MG63 (cell line): ENCODE data around the gene INTS11. TPM values are rescaled to one million over a fixed set of nuclear protein-coding genes. Genes with fewer than 3 reads are reported as not detected.
"Not testable (repeated sequence)": the region's sequence is repeated elsewhere in the genome, so short reads cannot be mapped to it uniquely, and the experiment has no call there.

ENCODE experiments used
- DNase-seq: peaks from one replicate; pipeline ENCODE4 v3.0.0-alpha.2; 2020
- H3K27me3 ChIP-seq: fragments of 250-450 bp; sonication (Bioruptor Pico); 2 replicates; pipeline ENCODE4 v1.5.1; 2020; ENCODE audit warnings: mild to moderate bottlenecking, moderate library complexity
- H3K36me3 ChIP-seq: fragments of 250-450 bp; sonication (Bioruptor Pico); 2 replicates; pipeline ENCODE4 v1.5.1; 2020; ENCODE audit warnings: mild to moderate bottlenecking, moderate library complexity
- H3K4me3 ChIP-seq: fragments of 250-450 bp; sonication (Bioruptor Pico); 2 replicates; pipeline ENCODE4 v1.5.1; 2020; ENCODE audit warnings: mild to moderate bottlenecking, moderate library complexity
- H3K9me3 ChIP-seq: fragments of 250-450 bp; sonication (Bioruptor Pico); 2 replicates; pipeline ENCODE4 v1.5.1; 2020; ENCODE audit warnings: mild to moderate bottlenecking, moderate library complexity
- total RNA-seq: library from RNA; depleted of rRNA; stranded (reverse); fragments of >200 nt; shearing (Covaris generic); gene quantifications from 2 replicates; pipeline ENCODE4 v1.2.3, GENCODE V29; 2014; ENCODE audit warnings: low replicate concordance

Gene INTS11
- total RNA-seq, 1 experiment from 2014 or later: 70.5 TPM

DNA sequence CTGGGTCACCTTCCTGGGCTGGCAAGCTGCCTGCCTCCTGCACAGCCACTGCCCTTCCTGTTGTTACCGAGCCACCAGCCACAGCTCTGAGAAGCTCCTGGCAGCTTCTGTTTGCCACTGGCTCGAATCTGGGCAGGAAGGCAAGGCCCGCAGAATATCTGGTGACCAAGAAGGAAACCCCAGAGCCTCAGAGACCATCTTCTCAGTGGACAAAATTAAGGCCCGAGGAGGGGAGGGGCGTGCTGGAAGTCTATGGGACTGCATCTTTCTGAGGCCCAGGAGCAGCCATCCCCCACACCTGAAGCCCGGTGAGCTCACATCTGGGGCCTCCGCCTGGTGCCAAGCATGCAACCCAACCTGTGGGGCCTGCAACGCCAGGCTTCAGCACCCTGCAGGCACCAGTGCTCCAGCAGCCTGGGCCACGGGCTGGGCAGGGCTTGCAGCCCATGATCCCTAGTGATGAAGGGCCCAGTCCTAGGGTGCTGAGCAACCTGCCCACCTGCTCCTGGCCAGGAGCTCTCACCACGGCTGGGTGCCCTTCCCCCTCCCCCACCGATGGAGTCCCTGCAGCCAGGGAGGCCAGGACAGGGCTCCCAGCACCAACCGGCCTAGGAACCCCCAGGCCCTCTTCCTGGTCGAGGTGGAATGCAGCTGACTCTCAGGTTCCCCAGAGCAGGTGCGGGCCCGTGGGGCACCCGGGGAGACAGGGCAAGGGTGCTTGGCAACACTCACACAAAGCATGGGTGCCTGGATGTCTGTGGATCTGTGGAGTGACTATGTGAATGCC lies 1.0 kb upstream of the INTS11 start:
- H3K27me3 ChIP-seq: no peaks in the 10 kb centered on the region
- peaks cover 3% of the 10 kb centered on the region for H3K36me3 ChIP-seq
- no peaks in the 10 kb centered on the region for H3K9me3 ChIP-seq
- DNase-seq: no peak
- peak overlapping the region; percentile 99 for H3K4me3 ChIP-seq

DNA sequence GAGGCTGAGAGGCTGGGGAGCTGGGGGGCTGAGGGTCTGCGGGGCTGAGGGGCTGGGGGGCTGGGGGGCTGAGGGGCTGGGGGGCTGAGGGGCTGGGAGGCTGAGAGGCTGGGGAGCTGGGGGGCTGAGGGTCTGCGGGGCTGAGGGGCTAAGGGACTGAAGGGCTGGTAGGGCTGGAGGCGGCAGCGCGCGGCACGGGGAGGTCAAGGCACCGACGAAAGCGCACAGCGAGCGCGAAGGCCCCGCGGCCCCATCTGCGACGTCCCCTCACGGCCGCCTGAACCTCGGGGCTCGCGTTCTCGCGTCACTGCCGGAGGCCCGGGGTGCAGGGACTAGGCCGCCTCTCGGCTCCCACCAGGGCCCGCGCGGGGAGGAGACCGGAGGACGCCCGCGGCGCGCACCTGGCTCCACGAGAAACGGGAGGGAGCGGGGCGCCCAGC lies 356 bp downstream of the INTS11 start:
- no peak for DNase-seq

DNA sequence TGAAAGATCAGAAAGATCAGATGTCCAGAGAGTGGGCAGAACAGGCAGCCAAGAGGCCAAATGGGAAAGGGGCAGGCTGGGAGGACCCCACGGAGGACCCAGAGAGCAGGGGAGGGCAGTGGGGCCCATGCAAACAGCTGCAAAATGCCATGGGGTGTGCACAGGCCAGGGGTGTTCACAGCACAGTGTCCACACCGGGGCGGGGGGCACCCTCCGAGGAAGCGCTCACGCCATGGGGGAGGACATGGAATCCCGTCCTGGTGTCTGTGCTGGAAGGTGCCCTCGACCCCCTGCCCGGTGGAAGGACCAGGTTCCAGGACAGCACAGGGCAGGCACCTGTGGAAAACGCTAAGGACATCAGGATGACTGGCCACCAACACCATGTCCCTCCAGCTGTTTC lies 1.5 kb downstream of the INTS11 start:
- Histone ChIP-seq H3K27me3 (no peaks in the 10 kb centered on the region), H3K9me3 (no peaks in the 10 kb centered on the region), H3K4me3 (no peak overlapping the region), H3K36me3 (peaks cover 21% of the 10 kb centered on the region)
- no peak for DNase-seq

More for the DNA sequence above, 356 bp downstream of the INTS11 start:
- Histone ChIP-seq H3K36me3 (peaks cover 15% of the 10 kb centered on the region), H3K27me3 (no peaks in the 10 kb centered on the region), H3K4me3 (peak overlapping the region; percentile 99), H3K9me3 (no peaks in the 10 kb centered on the region)

DNA sequence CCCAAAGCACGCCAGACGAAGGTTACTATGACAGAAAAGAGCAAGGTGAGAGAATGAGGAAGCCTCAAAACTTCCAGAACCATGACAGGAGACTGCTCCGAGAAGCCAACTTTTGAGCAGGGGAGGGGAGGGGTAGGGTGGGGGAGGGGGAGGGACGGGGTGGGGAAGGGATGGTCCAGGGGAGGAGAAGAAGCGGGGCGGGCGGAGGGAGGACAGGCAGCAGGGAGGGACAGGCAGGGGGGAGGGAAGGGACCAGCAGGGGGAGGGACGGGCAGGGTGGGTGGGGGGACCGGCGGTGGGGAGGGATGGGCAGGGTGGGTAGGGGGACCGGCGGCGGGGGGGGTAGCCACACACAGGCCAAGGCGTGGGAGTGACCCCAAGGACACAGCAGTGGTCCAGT lies 2.0 kb downstream of the INTS11 start:
- H3K36me3 ChIP-seq: peaks cover 26% of the 10 kb centered on the region

DNA sequence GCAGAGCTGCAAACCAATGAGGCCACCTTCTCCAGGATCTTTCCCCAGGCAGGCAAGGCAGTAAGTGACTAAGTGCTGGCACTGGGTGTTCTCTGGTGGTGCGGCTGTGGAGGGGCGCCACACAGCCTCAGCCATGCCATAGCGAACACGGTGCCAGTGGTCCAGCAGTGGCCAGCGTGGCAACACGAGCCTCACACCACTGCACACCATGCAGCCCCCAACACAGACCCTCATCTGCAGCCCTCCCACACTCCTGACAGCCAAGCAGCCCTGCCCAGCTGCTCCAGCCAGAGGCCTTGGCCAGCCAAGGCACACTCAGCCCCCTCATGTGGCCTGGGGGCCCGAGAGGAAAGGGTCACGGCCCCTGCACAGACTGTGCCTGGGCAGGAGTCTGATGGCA lies 3.0 kb downstream of the INTS11 start:
- no peak for DNase-seq
- no peaks in the 10 kb centered on the region for H3K27me3 ChIP-seq
- no peaks in the 10 kb centered on the region for H3K9me3 ChIP-seq
- H3K4me3 ChIP-seq: no peak overlapping the region
- peaks cover 33% of the 10 kb centered on the region for H3K36me3 ChIP-seq

More for the DNA sequence above, 2.0 kb downstream of the INTS11 start:
- DNase-seq: no peak
- Histone ChIP-seq H3K4me3 (no peak overlapping the region), H3K27me3 (no peaks in the 10 kb centered on the region), H3K9me3 (no peaks in the 10 kb centered on the region)

DNA sequence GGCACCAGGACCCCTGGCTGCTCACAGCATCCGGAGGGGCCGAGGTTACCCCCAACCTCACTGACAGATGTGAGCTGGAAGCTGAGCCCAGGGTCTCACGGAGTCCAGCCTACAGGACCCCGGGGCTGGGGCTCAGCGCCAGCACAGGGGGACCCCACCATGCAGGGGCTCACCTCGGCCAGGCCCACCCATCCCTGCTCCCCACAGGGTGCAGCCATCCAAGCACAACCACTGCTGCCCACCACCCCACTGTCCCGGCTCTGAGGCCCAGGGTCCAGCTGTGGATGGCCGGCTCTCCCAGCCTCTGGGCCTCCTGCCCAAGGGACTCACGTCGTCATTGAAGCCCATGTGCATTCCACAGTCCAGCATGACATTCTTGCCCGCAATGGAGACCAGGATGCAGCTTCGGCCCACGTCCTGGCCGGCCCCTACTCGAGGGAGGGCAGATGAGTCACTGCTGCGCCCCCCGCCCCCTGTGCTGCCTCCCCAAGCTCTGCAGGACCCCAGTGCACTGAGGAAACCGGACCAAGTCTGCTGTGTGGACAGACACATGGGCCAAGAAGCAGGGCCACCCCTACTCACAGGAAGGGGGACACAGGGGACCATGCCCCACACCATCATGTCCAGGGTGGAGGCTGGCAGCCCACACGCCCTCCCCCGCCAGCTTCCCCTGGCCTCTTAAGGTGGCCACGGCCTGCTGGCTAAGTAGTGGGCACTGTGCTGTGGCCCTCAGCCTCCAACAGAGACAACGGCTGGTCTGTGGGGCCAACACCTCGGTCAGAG lies 3.6 kb downstream of the INTS11 start:
- Histone ChIP-seq H3K4me3 (no peak overlapping the region), H3K36me3 (peaks cover 39% of the 10 kb centered on the region), H3K9me3 (no peaks in the 10 kb centered on the region), H3K27me3 (no peaks in the 10 kb centered on the region)
- DNase-seq: no peak

DNA sequence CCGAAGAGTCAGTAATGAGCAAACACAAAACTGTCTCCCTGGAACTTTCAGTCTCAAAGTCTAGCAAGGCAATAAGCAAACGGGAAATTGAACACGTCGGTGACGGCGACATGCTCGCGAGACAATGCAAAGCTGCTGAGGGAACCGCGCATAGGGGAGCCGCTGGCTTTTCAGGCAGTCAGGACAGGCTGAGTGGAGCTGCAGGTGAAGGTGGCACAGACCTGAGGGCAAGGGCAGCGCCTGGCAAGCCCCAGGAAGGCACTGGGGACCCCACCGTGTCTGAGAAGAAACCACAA lies 4.9 kb downstream of the INTS11 start:
- Histone ChIP-seq H3K27me3 (no peaks in the 10 kb centered on the region), H3K9me3 (no peaks in the 10 kb centered on the region), H3K4me3 (no peak overlapping the region), H3K36me3 (peaks cover 43% of the 10 kb centered on the region)
- DNase-seq: no peak

DNA sequence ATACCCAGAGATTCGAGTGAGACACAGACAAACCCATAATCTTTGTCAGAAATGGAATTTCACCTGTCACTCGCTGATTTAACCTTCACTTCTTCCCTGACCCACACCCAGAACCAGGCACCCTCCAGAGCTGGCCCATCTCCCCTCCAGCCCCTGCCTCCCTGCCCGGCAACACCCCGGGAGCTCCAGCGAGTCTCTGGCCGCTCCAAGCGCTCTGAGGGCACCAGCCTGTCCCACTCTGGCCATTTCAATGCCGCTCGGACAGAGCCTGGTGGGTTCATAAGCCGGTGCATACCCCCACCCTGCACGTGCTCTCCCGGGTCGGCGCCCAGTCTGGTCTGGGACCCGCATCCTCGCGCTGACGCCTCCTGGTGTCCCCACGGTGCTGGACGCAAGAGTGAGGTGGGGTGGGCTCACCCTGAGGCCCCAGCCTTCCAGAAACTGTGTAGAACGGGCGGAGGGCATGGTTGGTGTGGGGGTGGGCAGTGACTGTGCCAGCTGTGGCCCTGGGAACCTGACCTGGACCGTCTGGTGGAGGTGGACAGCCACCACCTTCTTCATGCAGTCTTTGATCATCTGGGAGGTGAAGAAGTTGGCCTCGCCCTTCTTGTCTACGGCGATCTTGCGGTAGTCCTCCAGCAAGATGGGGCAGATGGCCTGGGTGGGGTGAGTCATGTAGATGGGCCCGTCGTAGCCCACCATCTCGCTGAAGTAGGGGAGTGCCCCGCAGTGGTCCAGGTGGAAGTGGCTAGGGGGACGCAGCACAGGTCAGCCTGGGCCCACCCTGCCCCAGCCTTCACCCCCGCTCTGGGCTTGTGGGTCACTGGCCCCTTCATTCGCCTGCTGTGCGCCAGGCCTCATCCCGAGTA lies 5.4 kb downstream of the INTS11 start:
- Histone ChIP-seq H3K4me3 (no peak overlapping the region), H3K9me3 (no peaks in the 10 kb centered on the region), H3K27me3 (no peaks in the 10 kb centered on the region), H3K36me3 (peaks cover 45% of the 10 kb centered on the region)
- no peak for DNase-seq

DNA sequence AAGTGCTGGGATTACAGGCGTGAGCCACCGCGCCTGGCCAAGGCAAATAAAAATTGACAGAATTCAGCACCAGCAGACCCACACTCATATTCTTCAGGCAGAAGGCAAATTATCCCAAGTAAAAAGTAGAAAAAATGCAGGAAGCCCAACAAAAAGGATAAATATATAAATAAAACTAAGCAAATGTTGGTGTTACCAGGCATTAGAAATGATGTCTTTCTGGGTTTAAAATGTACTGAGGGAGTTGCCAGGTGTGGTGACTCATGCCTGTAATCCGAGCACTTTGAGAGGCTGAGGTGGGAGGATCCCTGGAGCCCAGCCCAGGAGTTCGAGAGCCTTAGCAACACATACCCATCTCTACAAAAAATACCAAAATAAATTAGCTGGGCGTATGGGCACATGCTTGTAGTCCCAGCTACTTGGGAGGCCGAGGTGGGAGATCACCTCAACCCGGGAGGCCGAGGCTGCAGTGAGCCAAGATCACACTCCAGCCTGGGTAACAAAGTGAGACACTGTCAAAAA lies 6.3 kb downstream of the INTS11 start:
- H3K9me3 ChIP-seq: no peaks in the 10 kb centered on the region
- H3K4me3 ChIP-seq: no peak overlapping the region
- peaks cover 52% of the 10 kb centered on the region for H3K36me3 ChIP-seq
- peak; percentile 95 for DNase-seq
- H3K27me3 ChIP-seq: no peaks in the 10 kb centered on the region

DNA sequence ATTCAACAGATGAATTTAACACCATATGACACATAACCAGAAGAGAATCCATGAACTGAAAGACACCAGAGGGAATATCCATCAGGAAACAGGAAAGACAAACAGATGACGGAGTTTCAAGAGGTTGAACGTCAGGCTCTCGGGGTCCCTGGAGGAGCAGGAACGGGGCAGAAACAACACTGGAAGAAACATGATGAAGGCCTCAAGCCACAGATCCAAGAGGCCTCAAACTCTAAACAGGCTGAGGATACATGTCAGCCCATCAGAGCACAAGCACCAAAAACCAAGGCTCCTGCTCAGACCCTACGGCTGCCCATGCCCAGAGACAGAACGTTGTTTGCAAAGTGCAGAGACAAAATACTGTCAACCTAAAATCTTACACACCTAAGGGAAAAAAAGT lies 7.0 kb downstream of the INTS11 start:
- no peak for DNase-seq
- no peak overlapping the region for H3K4me3 ChIP-seq
- peaks cover 59% of the 10 kb centered on the region for H3K36me3 ChIP-seq
- H3K9me3 ChIP-seq: no peaks in the 10 kb centered on the region
- no peaks in the 10 kb centered on the region for H3K27me3 ChIP-seq

DNA sequence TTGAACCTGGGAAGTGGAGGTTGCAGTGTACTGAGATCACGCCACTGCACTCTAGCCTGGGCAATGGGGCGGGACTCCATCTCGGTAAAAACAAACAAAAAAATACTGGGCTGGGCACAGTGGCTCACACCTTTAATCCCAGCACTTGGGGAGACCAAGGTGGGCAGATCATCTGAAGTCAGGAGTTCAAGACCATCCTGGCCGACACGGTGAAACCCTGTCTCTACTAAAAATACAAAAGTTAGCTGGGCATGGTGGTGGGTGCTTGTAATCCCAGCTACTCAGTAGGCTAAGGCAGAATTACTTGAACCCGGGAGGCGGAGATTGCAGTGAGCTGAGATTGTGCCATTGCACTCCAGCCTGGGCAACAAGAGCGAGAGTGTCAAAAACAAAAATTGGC lies 8.3 kb downstream of the INTS11 start:
- H3K27me3 ChIP-seq, DNase-seq: not testable (repeated sequence)

DNA sequence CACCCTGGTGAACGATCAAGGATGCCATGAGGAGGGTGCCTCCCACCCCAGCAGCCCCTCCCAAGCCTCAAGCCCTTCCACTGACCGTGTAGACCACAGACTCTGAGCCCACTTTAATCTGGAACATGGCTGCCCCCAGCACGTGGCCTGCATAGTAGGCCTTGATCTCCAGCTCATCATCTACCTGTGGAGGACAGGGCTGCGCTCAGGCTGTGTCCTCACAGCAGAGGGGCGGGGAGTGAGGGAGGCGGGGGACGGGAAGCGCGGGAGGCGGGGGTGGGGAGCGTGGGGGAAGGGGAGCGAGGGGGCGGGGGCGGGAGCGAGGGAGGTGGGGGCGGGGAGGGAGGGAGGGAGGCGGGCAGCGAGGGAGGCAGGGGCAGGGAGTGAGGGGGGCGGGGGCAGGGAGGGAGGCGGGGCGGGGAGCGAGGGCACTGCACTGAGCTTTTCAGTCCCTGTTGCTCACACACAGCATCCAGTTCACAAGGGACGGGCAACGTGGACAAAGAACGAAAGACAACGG lies 9.0 kb downstream of the INTS11 start:
- Histone ChIP-seq H3K4me3 (no peak overlapping the region), H3K36me3 (peaks cover 72% of the 10 kb centered on the region), H3K9me3 (no peaks in the 10 kb centered on the region), H3K27me3 (no peaks in the 10 kb centered on the region)
- no peak for DNase-seq

More for the DNA sequence above, 8.3 kb downstream of the INTS11 start:
- H3K9me3 ChIP-seq, H3K4me3 ChIP-seq: not testable (repeated sequence)
- H3K36me3 ChIP-seq: peaks cover 67% of the 10 kb centered on the region

DNA sequence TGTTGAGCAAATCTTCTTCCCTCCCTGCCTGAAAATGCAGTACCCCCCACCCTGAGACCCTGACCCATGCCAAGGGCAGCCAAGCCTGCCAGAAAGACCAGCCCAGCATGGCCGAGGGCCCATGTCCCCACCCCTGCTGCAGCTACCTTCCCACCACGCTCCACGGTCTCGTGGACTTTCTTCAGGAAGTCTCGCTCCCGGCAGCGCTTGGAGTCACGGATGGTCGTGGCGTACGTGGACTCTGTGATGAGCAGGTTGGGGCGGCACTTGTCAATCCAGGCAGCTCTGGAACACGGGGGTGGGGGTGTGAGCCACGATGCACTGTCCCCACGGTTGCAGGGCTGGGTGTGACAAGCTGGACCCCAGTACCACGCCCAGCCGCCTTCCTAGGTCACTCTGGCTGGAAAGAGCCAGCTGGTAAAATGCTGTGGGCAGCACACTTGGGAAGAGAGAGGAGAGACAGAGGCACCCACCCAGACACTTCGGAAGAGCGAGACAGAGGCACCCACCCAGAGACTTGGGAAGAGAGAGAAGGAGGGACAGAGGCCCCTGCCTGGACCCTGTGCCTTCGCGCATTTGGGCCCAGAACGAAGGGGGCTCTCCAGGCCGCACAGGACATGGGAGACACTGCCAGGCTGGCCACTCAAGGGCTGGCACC lies 9.7 kb downstream of the INTS11 start:
- Histone ChIP-seq H3K9me3 (no peaks in the 10 kb centered on the region), H3K36me3 (peaks cover 72% of the 10 kb centered on the region), H3K4me3 (no peak overlapping the region), H3K27me3 (no peaks in the 10 kb centered on the region)
- no peak for DNase-seq

DNA sequence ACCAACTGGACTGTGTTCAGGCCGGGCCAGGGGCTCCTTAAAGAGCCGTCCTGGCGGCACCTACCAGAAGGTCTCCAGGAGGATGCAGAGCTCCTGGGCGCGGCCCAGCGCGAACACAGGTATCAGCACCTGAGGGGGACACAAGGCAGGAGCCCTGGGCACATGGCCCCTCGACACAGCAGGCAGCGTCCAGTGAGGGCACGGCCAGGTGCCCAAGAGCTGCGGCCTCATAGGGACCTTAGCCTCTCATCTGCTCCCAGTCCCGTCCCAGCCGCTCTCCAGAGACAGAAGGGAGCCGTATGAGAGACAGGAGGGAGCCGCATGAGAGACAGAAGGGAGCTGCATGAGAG lies 10.2 kb downstream of the INTS11 start:
- H3K9me3 ChIP-seq: no peaks in the 10 kb centered on the region
- no peak for DNase-seq
- H3K27me3 ChIP-seq: no peaks in the 10 kb centered on the region
- H3K4me3 ChIP-seq: no peak overlapping the region
- peaks cover 74% of the 10 kb centered on the region for H3K36me3 ChIP-seq

DNA sequence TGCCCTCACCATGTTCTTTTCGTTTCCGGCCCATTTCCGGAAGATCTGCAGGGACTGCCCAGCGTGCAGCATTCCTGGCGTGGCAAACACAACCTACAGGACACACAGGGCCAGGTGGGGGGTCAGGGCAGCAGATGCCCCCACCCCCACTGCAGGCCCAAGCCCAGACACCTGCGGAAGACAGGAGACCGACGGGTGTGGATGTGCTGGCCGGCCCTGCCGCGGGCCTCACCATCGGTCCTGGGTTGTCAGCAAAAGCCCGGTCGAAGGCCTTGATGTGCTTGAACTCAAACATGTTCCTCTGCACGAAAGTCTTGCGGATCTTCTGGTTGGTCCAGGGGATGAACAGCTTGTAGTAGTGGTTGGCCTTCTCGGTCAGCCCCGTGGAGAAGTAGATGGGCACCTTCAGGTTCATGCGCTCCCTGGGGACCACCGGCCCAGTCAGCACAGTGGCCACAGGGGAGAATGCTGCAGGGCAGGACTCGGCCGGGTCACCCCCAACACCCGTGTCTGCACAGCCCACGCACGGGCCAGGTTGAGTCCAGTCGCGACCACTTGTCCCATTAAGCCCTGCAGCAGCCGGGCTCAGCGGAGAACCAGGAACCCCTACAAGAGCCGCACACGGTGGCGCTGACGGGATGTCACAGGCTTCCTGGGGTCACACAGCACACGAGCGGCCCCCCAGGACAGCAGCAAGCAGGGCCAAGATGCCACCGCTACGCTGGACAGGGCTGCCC lies 10.8 kb downstream of the INTS11 start:
- no peaks in the 10 kb centered on the region for H3K27me3 ChIP-seq
- DNase-seq: no peak
- H3K4me3 ChIP-seq: no peak overlapping the region
- H3K36me3 ChIP-seq: peaks cover 69% of the 10 kb centered on the region
- H3K9me3 ChIP-seq: no peaks in the 10 kb centered on the region
